ENCODE results near the gene SPAG16. TPM values are rescaled to one million over a fixed set of nuclear protein-coding genes. Genes with fewer than 3 reads are reported as not detected.
"Not testable (repeated sequence)": the region's sequence is repeated elsewhere in the genome, so short reads cannot be mapped to it uniquely, and the experiment has no call there.

Gene SPAG16
- total RNA-seq, 3 donors from 2014 or later = 25.3 to 42.0 (median 41.7) TPM

GRCh38 chr2:214038186-214038585, 753.9 kb downstream of the SPAG16 start:
- H3K4me1 ChIP-seq = no peaks in the 10 kb centered on the region
- DNase-seq (ENCODE audit: low spot score in 2 of 2) = no peak
- H3K4me3 ChIP-seq = no peak overlapping the region
- intact Hi-C loops (cut with DNase I; ENCODE audit: low total_unique reads) = no loop called here
- H3K36me3 ChIP-seq = no peaks in the 10 kb centered on the region
- H3K27me3 ChIP-seq = no peaks in the 10 kb centered on the region
- H3K27ac ChIP-seq = no peak overlapping the region
- H3K9me3 ChIP-seq = peaks cover 13 to 37% of the 10 kb centered on the region in 2 donors
- TF ChIP-seq POLR2AphosphoS5 (IDR thresholded peaks at IDR 0.05) = no peak

GRCh38 chr2:214050731-214051130, 766.5 kb downstream of the SPAG16 start:
- H3K9me3 ChIP-seq = peaks cover 0 to 4% of the 10 kb centered on the region in 2 donors
- intact Hi-C loops (cut with DNase I; ENCODE audit: low total_unique reads) = no loop called here
- no peak overlapping the region for H3K4me3 ChIP-seq
- no peaks in the 10 kb centered on the region for H3K4me1 ChIP-seq
- H3K36me3 ChIP-seq = no peaks in the 10 kb centered on the region
- H3K27ac ChIP-seq = no peak overlapping the region
- TF ChIP-seq POLR2AphosphoS5 (IDR thresholded peaks at IDR 0.05) (no peak), POLR2A (IDR thresholded peaks at IDR 0.05) (no peak), CTCF (IDR thresholded peaks at IDR 0.05) (no peak)
- no peak for DNase-seq (ENCODE audit: low spot score in 2 of 2)
- H3K27me3 ChIP-seq = no peaks in the 10 kb centered on the region

GRCh38 chr2:214051585-214051984, 767.3 kb downstream of the SPAG16 start:
- no peaks in the 10 kb centered on the region for H3K27me3 ChIP-seq
- H3K4me3 ChIP-seq = no peak overlapping the region
- no peak for DNase-seq (ENCODE audit: low spot score in 2 of 2)
- TF ChIP-seq CTCF (IDR thresholded peaks at IDR 0.05) (no peak), POLR2A (IDR thresholded peaks at IDR 0.05) (no peak), POLR2AphosphoS5 (IDR thresholded peaks at IDR 0.05) (no peak)
- intact Hi-C loops (cut with DNase I; ENCODE audit: low total_unique reads) = no loop called here
- no peaks in the 10 kb centered on the region for H3K36me3 ChIP-seq
- no peaks in the 10 kb centered on the region for H3K4me1 ChIP-seq
- no peak overlapping the region for H3K27ac ChIP-seq
- H3K9me3 ChIP-seq = no peaks in the 10 kb centered on the region

- intact Hi-C loops (cut with DNase I; ENCODE audit: low total_unique reads) = no loop called here
- H3K9me3 ChIP-seq = no peaks in the 10 kb centered on the region
- H3K4me1 ChIP-seq = no peaks in the 10 kb centered on the region
- no peaks in the 10 kb centered on the region for H3K27me3 ChIP-seq
- TF ChIP-seq POLR2A (IDR thresholded peaks at IDR 0.05) (no peak), CTCF (IDR thresholded peaks at IDR 0.05) (no peak), POLR2AphosphoS5 (IDR thresholded peaks at IDR 0.05) (no peak)
- H3K4me3 ChIP-seq = no peak overlapping the region
- no peak overlapping the region for H3K27ac ChIP-seq
- no peaks in the 10 kb centered on the region for H3K36me3 ChIP-seq
- no peak for DNase-seq (ENCODE audit: low spot score in 2 of 2)
Measured at GRCh38 chr2:214052235-214052634, 768.0 kb downstream of the SPAG16 start.

- Histone ChIP-seq H3K4me3 (no peak overlapping the region), H3K27me3 (no peaks in the 10 kb centered on the region), H3K27ac (no peak overlapping the region), H3K4me1 (no peaks in the 10 kb centered on the region), H3K9me3 (no peaks in the 10 kb centered on the region), H3K36me3 (no peaks in the 10 kb centered on the region)
- intact Hi-C loops (cut with DNase I; ENCODE audit: low total_unique reads) = no loop called here
- DNase-seq (ENCODE audit: low spot score in 2 of 2) = no peak
- TF ChIP-seq CTCF (IDR thresholded peaks at IDR 0.05) (no peak), POLR2AphosphoS5 (IDR thresholded peaks at IDR 0.05) (no peak), POLR2A (IDR thresholded peaks at IDR 0.05) (no peak)
Measured at GRCh38 chr2:214057986-214058385, 773.7 kb downstream of the SPAG16 start.

- H3K4me3 ChIP-seq; H3K27ac ChIP-seq; H3K27me3 ChIP-seq; H3K36me3 ChIP-seq; intact Hi-C loops (cut with DNase I; ENCODE audit: low total_unique reads); H3K9me3 ChIP-seq; DNase-seq (ENCODE audit: low spot score in 2 of 2); H3K4me1 ChIP-seq: not testable (repeated sequence)
Measured at GRCh38 chr2:214062279-214062678, 778.0 kb downstream of the SPAG16 start.

All from breast epithelium (tissue), 4 donors.